Testis (tissue), 3 donors: ENCODE measurements around the gene MUC5AC. TPM values are rescaled to one million over a fixed set of nuclear protein-coding genes. Genes with fewer than 3 reads are reported as not detected.
"Not testable (repeated sequence)": the region's sequence is repeated elsewhere in the genome, so short reads cannot be mapped to it uniquely, and the experiment has no call there.

Source experiments
- DNase-seq: peaks from one replicate; pipeline ENCODE4 v3.0.0-alpha.2; 2019
- H3K27ac ChIP-seq, 2 donors: fragments of 200-600 bp; sonication (generic); one replicate each; pipeline ENCODE4 v1.5.1; 2019
- H3K27me3 ChIP-seq: fragments of 200-600 bp; sonication (generic); one replicate; pipeline ENCODE4 v1.5.1; 2019
- H3K36me3 ChIP-seq: fragments of 200-600 bp; sonication (generic); one replicate; pipeline ENCODE4 v1.5.1; 2017; ENCODE audit warnings: low read depth; ENCODE audit errors: missing control alignments
- H3K4me1 ChIP-seq: fragments of 200-600 bp; sonication (generic); one replicate; pipeline ENCODE4 v1.5.1; 2019
- H3K4me3 ChIP-seq, 2 donors: fragments of 200-600 bp; sonication (generic); one replicate each; pipeline ENCODE4 v1.5.1; 2017 to 2019
- H3K9me3 ChIP-seq: fragments of 200-600 bp; sonication (generic); one replicate; pipeline ENCODE4 v1.5.1; 2017
- WGBS, 2 donors: methylation state at CpG; one replicate each; pipeline ENCODE4 v1.1.5; 2018; 5-methylcytosine and 5-hydroxymethylcytosine counted together
- intact Hi-C: fragments of 100-400 bp; cut with DNase I; formaldehyde crosslinking; loops from one replicate; pipeline ENCODE4 v1.15.1; 2023; ENCODE audit warnings: low total_unique reads
- polyA plus RNA-seq: library from polyadenylated mRNA; stranded (reverse); fragments of 350-450 nt; fragmentation: Illumina TruSeq; extraction: RNeasy Lipid Tissue Mini Kit (QIAGEN cat#74804); gene quantifications from one replicate; pipeline ENCODE4 v1.2.3, GENCODE V29; 2014; ENCODE audit warnings: low read depth, low replicate concordance; ENCODE audit not compliant: insufficient read depth
- total RNA-seq, 2 donors: library from RNA; depleted of rRNA; stranded (reverse); fragments of >200 nt; gene quantifications; one replicate each; pipeline ENCODE4 v1.2.3, GENCODE V29; 2016

The MUC5AC gene
- total and polyA plus RNA-seq, 3 donors from 2014 or later = 0.31 to 0.62 (median 0.32) TPM

DNA sequence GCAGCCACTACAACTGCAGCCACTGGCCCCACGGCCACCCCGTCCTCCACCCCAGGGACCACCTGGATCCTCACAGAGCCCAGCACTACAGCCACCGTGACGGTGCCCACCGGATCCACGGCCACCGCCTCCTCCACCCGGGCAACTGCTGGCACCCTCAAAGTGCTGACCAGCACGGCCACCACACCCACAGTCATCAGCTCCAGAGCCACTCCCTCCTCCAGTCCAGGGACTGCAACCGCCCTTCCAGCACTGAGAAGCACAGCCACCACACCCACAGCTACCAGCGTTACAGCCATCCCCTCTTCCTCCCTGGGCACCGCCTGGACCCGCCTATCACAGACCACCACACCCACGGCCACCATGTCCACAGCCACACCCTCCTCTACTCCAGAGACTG is 88.5 kb downstream of the MUC5AC start:
- 92 to 97% methylated on average over 14 of the region's 14 CpGs for WGBS, 2 donors
- H3K9me3 ChIP-seq, H3K27ac ChIP-seq, H3K4me3 ChIP-seq, intact Hi-C loops, H3K36me3 ChIP-seq, H3K4me1 ChIP-seq, H3K27me3 ChIP-seq, DNase-seq: not testable (repeated sequence)

DNA sequence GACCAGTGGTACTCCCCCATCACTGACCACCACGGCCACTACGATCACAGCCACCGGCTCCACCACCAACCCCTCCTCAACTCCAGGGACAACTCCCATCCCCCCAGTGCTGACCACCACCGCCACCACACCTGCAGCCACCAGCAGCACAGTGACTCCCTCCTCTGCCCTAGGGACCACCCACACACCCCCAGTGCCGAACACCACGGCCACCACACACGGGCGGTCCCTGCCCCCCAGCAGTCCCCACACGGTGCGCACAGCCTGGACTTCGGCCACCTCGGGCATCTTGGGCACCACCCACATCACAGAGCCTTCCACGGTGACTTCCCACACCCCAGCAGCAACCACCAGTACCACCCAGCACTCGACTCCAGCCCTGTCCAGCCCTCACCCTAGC is 89.3 kb downstream of the MUC5AC start:
- H3K9me3 ChIP-seq, H3K36me3 ChIP-seq, H3K4me1 ChIP-seq, H3K4me3 ChIP-seq, H3K27ac ChIP-seq, H3K27me3 ChIP-seq, intact Hi-C loops, DNase-seq: not testable (repeated sequence)
- WGBS, 2 donors = 96% methylated on average over 13 of the region's 14 CpGs; no CpG with 5 or more reads in 1 of the 2 donors

DNA sequence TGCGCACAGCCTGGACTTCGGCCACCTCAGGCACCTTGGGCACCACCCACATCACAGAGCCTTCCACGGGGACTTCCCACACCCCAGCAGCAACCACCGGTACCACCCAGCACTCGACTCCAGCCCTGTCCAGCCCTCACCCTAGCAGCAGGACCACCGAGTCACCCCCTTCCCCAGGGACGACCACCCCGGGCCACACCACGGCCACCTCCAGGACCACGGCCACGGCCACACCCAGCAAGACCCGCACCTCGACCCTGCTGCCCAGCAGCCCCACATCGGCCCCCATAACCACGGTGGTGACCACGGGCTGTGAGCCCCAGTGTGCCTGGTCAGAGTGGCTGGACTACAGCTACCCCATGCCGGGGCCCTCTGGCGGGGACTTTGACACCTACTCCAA is 91.2 kb downstream of the MUC5AC start:
- intact Hi-C loops, DNase-seq, H3K4me3 ChIP-seq, H3K9me3 ChIP-seq, H3K27me3 ChIP-seq, H3K4me1 ChIP-seq, H3K27ac ChIP-seq, H3K36me3 ChIP-seq: not testable (repeated sequence)
- 100% methylated on average over 2 of the region's 18 CpGs; no CpG with 5 or more reads in 1 of the 2 donors for WGBS, 2 donors

DNA sequence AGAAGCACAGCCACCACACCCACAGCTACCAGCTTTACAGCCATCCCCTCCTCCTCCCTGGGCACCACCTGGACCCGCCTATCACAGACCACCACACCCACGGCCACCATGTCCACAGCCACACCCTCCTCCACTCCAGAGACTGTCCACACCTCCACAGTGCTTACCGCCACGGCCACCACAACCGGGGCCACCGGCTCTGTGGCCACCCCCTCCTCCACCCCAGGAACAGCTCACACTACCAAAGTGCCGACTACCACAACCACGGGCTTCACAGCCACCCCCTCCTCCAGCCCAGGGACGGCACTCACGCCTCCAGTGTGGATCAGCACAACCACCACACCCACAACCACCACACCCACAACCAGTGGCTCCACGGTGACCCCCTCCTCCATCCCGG is 92.7 kb downstream of the MUC5AC start:
- intact Hi-C loops, H3K4me1 ChIP-seq, H3K36me3 ChIP-seq, DNase-seq, H3K27me3 ChIP-seq, H3K4me3 ChIP-seq, H3K9me3 ChIP-seq, H3K27ac ChIP-seq: not testable (repeated sequence)
- WGBS, 2 donors = 93% methylated on average over 8 of the region's 12 CpGs; no CpG with 5 or more reads in 1 of the 2 donors

Other genes with a start within 250 kb of the MUC5AC start
- gene CHID1, start 247.1 kb upstream of the MUC5AC start, total RNA-seq = 100 to 1,000 TPM; 146 to 176 TPM
- gene CHID1, start 247.1 kb upstream of the MUC5AC start, polyA plus RNA-seq = 134 TPM
- gene AP2A2, start 232.1 kb upstream of the MUC5AC start, total RNA-seq = 10 to 100 TPM; 82.0 to 95.0 TPM
- 106 TPM for gene AP2A2, start 232.1 kb upstream of the MUC5AC start, polyA plus RNA-seq
- gene MUC6, start 121.2 kb upstream of the MUC5AC start, total RNA-seq = under 1 TPM; 0.16 to 0.19 TPM
- 1.5 TPM for gene MUC6, start 121.2 kb upstream of the MUC5AC start, polyA plus RNA-seq
- gene MUC2, start 83.1 kb upstream of the MUC5AC start, total RNA-seq = under 1 TPM; 0.47 to 0.93 TPM
- 0.41 TPM for gene MUC2, start 83.1 kb upstream of the MUC5AC start, polyA plus RNA-seq
- gene MUC5B, start 65.1 kb downstream of the MUC5AC start, total RNA-seq = under 1 TPM; 0.50 to 0.87 TPM
- 0.45 TPM for gene MUC5B, start 65.1 kb downstream of the MUC5AC start, polyA plus RNA-seq
- gene TOLLIP, start 151.7 kb downstream of the MUC5AC start, total RNA-seq = 100 to 1,000 TPM; 197 to 220 TPM
- gene TOLLIP, start 151.7 kb downstream of the MUC5AC start, polyA plus RNA-seq = 185 TPM
- gene BRSK2, start 232.0 kb downstream of the MUC5AC start, total RNA-seq = 10 to 100 TPM; 49.1 to 52.3 TPM
- 24.7 TPM for gene BRSK2, start 232.0 kb downstream of the MUC5AC start, polyA plus RNA-seq